ENCODE measurements around the gene MTF1.

Gene MTF1

GRCh38 chr1:37884145-37884544 is 24.8 kb upstream of the MTF1 start:
- TF ChIP-seq, protein P1, sequence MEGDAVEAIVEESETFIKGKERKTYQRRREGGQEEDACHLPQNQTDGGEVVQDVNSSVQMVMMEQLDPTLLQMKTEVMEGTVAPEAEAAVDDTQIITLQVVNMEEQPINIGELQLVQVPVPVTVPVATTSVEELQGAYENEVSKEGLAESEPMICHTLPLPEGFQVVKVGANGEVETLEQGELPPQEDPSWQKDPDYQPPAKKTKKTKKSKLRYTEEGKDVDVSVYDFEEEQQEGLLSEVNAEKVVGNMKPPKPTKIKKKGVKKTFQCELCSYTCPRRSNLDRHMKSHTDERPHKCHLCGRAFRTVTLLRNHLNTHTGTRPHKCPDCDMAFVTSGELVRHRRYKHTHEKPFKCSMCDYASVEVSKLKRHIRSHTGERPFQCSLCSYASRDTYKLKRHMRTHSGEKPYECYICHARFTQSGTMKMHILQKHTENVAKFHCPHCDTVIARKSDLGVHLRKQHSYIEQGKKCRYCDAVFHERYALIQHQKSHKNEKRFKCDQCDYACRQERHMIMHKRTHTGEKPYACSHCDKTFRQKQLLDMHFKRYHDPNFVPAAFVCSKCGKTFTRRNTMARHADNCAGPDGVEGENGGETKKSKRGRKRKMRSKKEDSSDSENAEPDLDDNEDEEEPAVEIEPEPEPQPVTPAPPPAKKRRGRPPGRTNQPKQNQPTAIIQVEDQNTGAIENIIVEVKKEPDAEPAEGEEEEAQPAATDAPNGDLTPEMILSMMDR (IDR thresholded peaks at IDR 0.05; ENCODE audit: low read depth, low read length, missing control alignments) = no peak
- no peak for DNase-seq (ENCODE audit: low read depth)
- in situ Hi-C loops (cut with HindIII; ENCODE audit: low sequenced_read_pairs) = no loop called here
- H3K4me3 ChIP-seq (ENCODE audit: low read depth, low read length) = no peak overlapping the region

- no peak overlapping the region for H3K4me3 ChIP-seq (ENCODE audit: low read depth, low read length)
- TF ChIP-seq, protein P1 (IDR thresholded peaks at IDR 0.05; ENCODE audit: low read depth, low read length, missing control alignments) = no peak
- DNase-seq (ENCODE audit: low read depth) = no peak
- in situ Hi-C loops (cut with HindIII; ENCODE audit: low sequenced_read_pairs) = no loop called here
Measured at GRCh38 chr1:37883671-37884070, 24.3 kb upstream of the MTF1 start.

- no peak for DNase-seq (ENCODE audit: low read depth)
- TF ChIP-seq, protein P1 (IDR thresholded peaks at IDR 0.05; ENCODE audit: low read depth, low read length, missing control alignments) = no peak
- in situ Hi-C loops (cut with HindIII; ENCODE audit: low sequenced_read_pairs) = no loop called here
- H3K4me3 ChIP-seq (ENCODE audit: low read depth, low read length) = no peak overlapping the region
Measured at GRCh38 chr1:37879865-37880264, 20.5 kb upstream of the MTF1 start.

GRCh38 chr1:37878071-37878470 is 18.7 kb upstream of the MTF1 start:
- no peak for DNase-seq (ENCODE audit: low read depth)
- no peak overlapping the region for H3K4me3 ChIP-seq (ENCODE audit: low read depth, low read length)
- TF ChIP-seq, protein P1 (IDR thresholded peaks at IDR 0.05; ENCODE audit: low read depth, low read length, missing control alignments) = no peak
- in situ Hi-C loops (cut with HindIII; ENCODE audit: low sequenced_read_pairs) = no loop called here

DNA sequence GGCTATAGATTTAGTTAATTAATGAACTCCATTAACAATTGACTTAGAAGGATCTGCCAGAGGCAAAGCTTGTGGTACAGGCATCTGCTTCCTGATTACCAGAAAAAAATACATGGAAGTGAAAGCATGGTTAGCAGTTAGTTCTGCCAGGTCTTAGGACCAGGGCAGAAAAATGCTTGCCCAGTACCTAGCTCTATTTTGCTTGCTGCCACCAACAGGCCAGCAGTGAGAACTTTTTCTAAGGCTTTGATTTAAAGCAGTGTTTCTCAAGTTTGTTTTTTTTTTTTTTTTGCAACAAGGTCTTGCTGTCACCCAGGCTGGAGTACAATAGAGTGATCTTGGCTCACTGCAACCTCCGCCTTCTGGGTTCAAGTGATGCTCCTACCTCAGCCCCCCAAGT is 16.4 kb upstream of the MTF1 start:
- no peak for DNase-seq (ENCODE audit: low read depth)
- TF ChIP-seq, protein P1 (IDR thresholded peaks at IDR 0.05; ENCODE audit: low read depth, low read length, missing control alignments) = peak; percentile 23
- H3K4me3 ChIP-seq (ENCODE audit: low read depth, low read length) = no peak overlapping the region
- in situ Hi-C loops (cut with HindIII; ENCODE audit: low sequenced_read_pairs) = no loop called here

DNA sequence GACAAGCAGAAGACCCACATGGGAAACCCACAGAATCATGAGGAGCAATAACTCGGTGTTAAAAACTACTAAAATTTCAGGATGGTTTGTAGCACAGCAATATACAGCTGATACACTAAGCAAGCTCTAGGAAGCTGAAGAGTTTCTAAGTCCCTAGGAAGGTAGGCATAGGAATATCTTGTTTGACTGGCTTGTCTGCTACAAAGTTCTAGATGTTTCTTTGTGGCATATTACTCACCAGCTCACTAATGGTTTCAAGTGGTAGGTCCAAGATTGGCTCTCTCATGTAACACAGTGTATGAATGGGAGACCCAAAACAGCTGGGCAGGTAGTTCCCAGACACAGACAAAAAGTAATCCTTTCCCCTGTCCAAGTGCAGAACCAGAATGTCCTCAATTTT is 13.3 kb upstream of the MTF1 start:
- no peak overlapping the region for H3K4me3 ChIP-seq (ENCODE audit: low read depth, low read length)
- in situ Hi-C loops (cut with HindIII; ENCODE audit: low sequenced_read_pairs) = no loop called here
- no peak for DNase-seq (ENCODE audit: low read depth)
- TF ChIP-seq, protein P1 (IDR thresholded peaks at IDR 0.05; ENCODE audit: low read depth, low read length, missing control alignments) = no peak

- in situ Hi-C loops (cut with HindIII; ENCODE audit: low sequenced_read_pairs) = no loop called here
- TF ChIP-seq, protein P1 (IDR thresholded peaks at IDR 0.05; ENCODE audit: low read depth, low read length, missing control alignments) = no peak
- H3K4me3 ChIP-seq (ENCODE audit: low read depth, low read length) = no peak overlapping the region
- no peak for DNase-seq (ENCODE audit: low read depth)
Measured at GRCh38 chr1:37868466-37868865, 9.1 kb upstream of the MTF1 start.

Data from astrocyte of the cerebellum (primary cell).